SK-N-SH (cell line): ENCODE data around the gene RFPL2. TPM values are rescaled to one million over a fixed set of nuclear protein-coding genes. Genes with fewer than 3 reads are reported as not detected.
A peak's percentile ranks its signal among the peaks of the same experiment; 100 is the strongest.

Source experiments
- CTCF ChIA-PET: fragments of 300-600, 350-600 bp; formaldehyde crosslinking; extraction: SDS; loops from one replicate; lab custom pipeline; 2021; lab: Yijun Ruan, JAX
- POLR2A ChIA-PET: fragments of 350-600 bp; sonication (Branson Sonifier 250); formaldehyde crosslinking; extraction: SDS; loops from one replicate; lab custom pipeline; 2020; ENCODE audit warnings: antibody characterized with exemption, inconsistent platforms; lab: Yijun Ruan, JAX
- DNase-seq: peaks from one replicate; pipeline ENCODE4 v3.0.0; 2012
- H2AFZ ChIP-seq: fragments of 200-600 bp; sonication (generic); 2 replicates; pipeline ENCODE4 v1.8.1; 2016; ENCODE audit warnings: antibody characterized with exemption, mild to moderate bottlenecking, low read depth
- H3F3A ChIP-seq: fragments of 200-600 bp; sonication (generic); replicated peaks from 2 replicates; pipeline ENCODE3; 2016; ENCODE audit warnings: antibody characterized with exemption, mild to moderate bottlenecking; ENCODE audit not compliant: insufficient read depth
- H3K27ac ChIP-seq, 2 experiments: fragments of 200-500 bp in 1 of 2; fragments of 200-600 bp in 1 of 2; sonication (Bioruptor generic) in 1 of 2; sonication (generic), shearing (Covaris generic) in 1 of 2; 2 replicates each; pipeline versions ENCODE4 v1.5.1 to v1.6.1; 2014 to 2016; ENCODE audit warnings: low read depth in 2 of 2, inconsistent platforms in 1 of 2, low read length in 1 of 2, mild to moderate bottlenecking in 1 of 2, mixed read lengths in 1 of 2
- H3K27me3 ChIP-seq: fragments of 200-600 bp; sonication (generic), shearing (Covaris generic); 2 replicates; pipeline ENCODE4 v1.6.1; 2016; ENCODE audit warnings: mixed run types; ENCODE audit not compliant: insufficient read depth
- H3K36me3 ChIP-seq, 2 experiments: fragments of 200-500 bp in 1 of 2; fragments of 200-600 bp in 1 of 2; sonication (Bioruptor generic) in 1 of 2; sonication (generic) in 1 of 2; replicated peaks in 1 of 2; 2 replicates each; pipeline versions ENCODE3 to v1.5.1; 2014 to 2016; ENCODE audit warnings: low read length in 1 of 2, mild to moderate bottlenecking in 1 of 2; ENCODE audit not compliant: insufficient read depth in 2 of 2, control insufficient read depth in 1 of 2
- H3K4me1 ChIP-seq, 2 experiments: fragments of 200-500 bp in 1 of 2; fragments of 200-600 bp in 1 of 2; sonication (Bioruptor generic) in 1 of 2; sonication (generic), shearing (Covaris generic) in 1 of 2; 2 replicates each; pipeline versions ENCODE4 v1.5.1 to v1.6.1; 2014 to 2016; ENCODE audit warnings: low read depth in 1 of 2, low read length in 1 of 2, mixed run types in 1 of 2; ENCODE audit not compliant: insufficient read depth in 2 of 2, control insufficient read depth in 1 of 2
- H3K4me2 ChIP-seq: fragments of 200-600 bp; sonication (generic), shearing (Covaris generic); 2 replicates; pipeline ENCODE4 v1.6.1; 2017; ENCODE audit warnings: mixed run types
- H3K4me3 ChIP-seq, 2 experiments: fragments of 200-500 bp in 1 of 2; fragments of 200-600 bp in 1 of 2; sonication (Bioruptor generic) in 1 of 2; sonication (generic), shearing (Covaris generic) in 1 of 2; 2 replicates each; pipeline versions ENCODE4 v1.5.1 to v1.8.1; 2014 to 2016; ENCODE audit warnings: low read depth in 2 of 2, inconsistent platforms in 1 of 2, low read length in 1 of 2, mild to moderate bottlenecking in 1 of 2, mixed read lengths in 1 of 2, moderate library complexity in 1 of 2
- H3K79me2 ChIP-seq: fragments of 200-600 bp; sonication (generic); 2 replicates; pipeline ENCODE4 v1.8.1; 2017; ENCODE audit warnings: mild to moderate bottlenecking; ENCODE audit not compliant: insufficient read depth
- H3K9ac ChIP-seq: fragments of 200-600 bp; sonication (generic); 2 replicates; pipeline ENCODE4 v1.6.1; 2017; ENCODE audit warnings: mixed run types
- H3K9me2 ChIP-seq: fragments of 200-600 bp; sonication (generic); 2 replicates; pipeline ENCODE4 v1.6.1; 2017; ENCODE audit warnings: mixed run types
- H3K9me3 ChIP-seq: fragments of 200-600 bp; sonication (generic); 2 replicates; pipeline ENCODE4 v1.6.1; 2017; ENCODE audit warnings: mixed run types, mild to moderate bottlenecking, moderate library complexity
- H4K20me1 ChIP-seq: fragments of 200-600 bp; sonication (generic); 2 replicates; pipeline ENCODE4 v1.6.1; 2017; ENCODE audit warnings: mild to moderate bottlenecking, mixed run types; ENCODE audit not compliant: insufficient read depth
- ELF1 ChIP-seq: IDR thresholded peaks from 2 replicates; pipeline ENCODE4 v1.4.0; 2012
- EP300 ChIP-seq, 2 experiments: IDR thresholded peaks; 2 replicates each; pipeline versions ENCODE4 v1.4.0 to v1.6.1; 2012; ENCODE audit warnings: borderline replicate concordance in 1 of 2, low read depth in 1 of 2, low read length in 1 of 2
- GATA2 ChIP-seq: sonication (generic); formaldehyde crosslinking; IDR thresholded peaks from 2 replicates; pipeline ENCODE4 v1.5.0; 2020; ENCODE audit warnings: mild to moderate bottlenecking, missing genetic modification reagents
- MXI1 ChIP-seq: IDR thresholded peaks from 2 replicates; pipeline ENCODE4 v1.6.1; 2012; ENCODE audit warnings: mild to moderate bottlenecking, low read depth, low read length, improper control_type of control experiment
- NFIC ChIP-seq: IDR thresholded peaks from 2 replicates; pipeline ENCODE4 v1.4.0; 2012; ENCODE audit warnings: borderline replicate concordance
- PBX3 ChIP-seq: IDR thresholded peaks from 2 replicates; pipeline ENCODE4; 2012
- POLR2AphosphoS5 ChIP-seq: IDR thresholded peaks from 2 replicates; pipeline ENCODE4 v1.6.1; 2012; ENCODE audit warnings: low read depth, low read length
- RFX5 ChIP-seq: IDR thresholded peaks from 2 replicates; pipeline ENCODE4 v1.6.1; 2012; ENCODE audit warnings: mild to moderate bottlenecking, improper control_type of control experiment, low read length
- RXRA ChIP-seq: IDR thresholded peaks from 2 replicates; pipeline ENCODE4 v1.4.0; 2012; ENCODE audit warnings: low read depth, mild to moderate bottlenecking, borderline replicate concordance
- SIN3A ChIP-seq: IDR thresholded peaks from 2 replicates; pipeline ENCODE4 v1.6.1; 2012; ENCODE audit warnings: low read depth, mild to moderate bottlenecking, low read length, moderate library complexity, borderline replicate concordance
- TCF12 ChIP-seq: IDR thresholded peaks from 2 replicates; pipeline ENCODE4 v1.4.0; 2012
- TEAD4 ChIP-seq: IDR thresholded peaks from 2 replicates; pipeline ENCODE4 v1.4.0; 2012; ENCODE audit warnings: mild to moderate bottlenecking, borderline replicate concordance; ENCODE audit not compliant: insufficient read depth
- YY1 ChIP-seq: IDR thresholded peaks from 2 replicates; pipeline ENCODE4 v1.4.0; 2012; ENCODE audit warnings: low read depth, mild to moderate bottlenecking
- WGBS: methylation state at CpG from one replicate; pipeline ENCODE4 v1.1.6; 2017; ENCODE audit warnings: low lambda C conversion rate; 5-methylcytosine and 5-hydroxymethylcytosine counted together
- polyA plus RNA-seq, 3 experiments: library from polyadenylated mRNA; depleted of rRNA; stranded (reverse); fragments of >200 nt; gene quantifications; 2 replicates each; pipeline ENCODE4 v1.2.3, GENCODE V29; 2012
- TF ChIP-seq, protein P1 (sequence below): IDR thresholded peaks from 2 replicates; pipeline ENCODE4 v1.6.1; 2012; ENCODE audit warnings: mild to moderate bottlenecking, low read depth, low read length, moderate library complexity
- TF ChIP-seq, protein P2 (sequence below): IDR thresholded peaks from 2 replicates; pipeline ENCODE4 v1.4.0; 2012; ENCODE audit warnings: low read depth, borderline replicate concordance
- TF ChIP-seq, protein P3 (sequence below): fragments of 200-600 bp; sonication (generic); IDR thresholded peaks from 2 replicates; pipeline ENCODE4 v1.6.1; 2017; ENCODE audit warnings: antibody characterized with exemption, mild to moderate bottlenecking, moderate library complexity

Gene RFPL2
- polyA plus RNA-seq, 1 of the 3 experiments (the other 2 are of a cell fraction), result 0.05 TPM

DNA sequence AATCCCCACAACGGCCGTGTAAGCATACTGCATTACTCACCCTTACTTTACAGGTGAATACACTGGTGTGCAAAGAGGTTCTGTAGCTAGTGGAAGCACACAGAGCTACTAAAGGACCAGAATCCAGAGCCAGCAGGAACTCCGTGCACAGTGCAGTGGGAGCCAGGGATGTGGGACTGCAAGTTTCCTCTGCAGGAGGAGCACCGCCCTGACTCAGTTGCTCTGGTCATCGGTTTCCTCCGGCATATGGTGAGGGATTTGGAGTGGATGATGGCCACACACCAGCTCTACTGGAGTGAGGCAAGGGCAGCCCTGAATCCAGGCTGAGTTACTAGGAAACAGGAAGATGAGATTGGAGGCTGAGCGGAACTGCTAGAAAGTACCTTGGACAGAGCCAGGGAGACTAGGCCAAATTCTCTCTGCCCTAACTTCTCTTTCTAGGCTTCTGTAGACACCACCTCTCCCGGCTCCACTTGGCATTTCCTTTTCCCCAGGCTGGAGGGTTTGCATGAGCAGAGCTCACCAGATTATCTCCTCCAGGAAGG lies 27.6 kb downstream of the RFPL2 start:
- WGBS, result 62% methylated on average over 5 of the region's 8 CpGs
- Histone ChIP-seq H2AFZ (no peak overlapping the region), H3K9ac (no peak overlapping the region), H3K36me3 (no peaks in the 10 kb centered on the region), H4K20me1 (no peaks in the 10 kb centered on the region), H3K4me1 (peaks cover 0 to 3% of the 10 kb centered on the region in 2 experiments; a peak in 1 of 4 replicates), H3K9me3 (no peaks in the 10 kb centered on the region), H3K9me2 (no peaks in the 10 kb centered on the region), H3K4me3 (no peak overlapping the region), H3F3A (no peaks in the 10 kb centered on the region), H3K4me2 (no peak overlapping the region), H3K79me2 (no peaks in the 10 kb centered on the region), H3K27ac (no peak overlapping the region), H3K27me3 (peaks cover 12% of the 10 kb centered on the region; the same call in 1 of the 2 replicates)
- ChIA-PET POLR2A (no interaction called here), CTCF (interaction anchor here (1.0 kb wide), 1 partner anchor 25 kb away, joined by 6 read pairs; no protein-coding TSS in a partner anchor)
- DNase-seq, result no peak
- TF ChIP-seq RXRA, result no peak
- TF ChIP-seq, protein P1, sequence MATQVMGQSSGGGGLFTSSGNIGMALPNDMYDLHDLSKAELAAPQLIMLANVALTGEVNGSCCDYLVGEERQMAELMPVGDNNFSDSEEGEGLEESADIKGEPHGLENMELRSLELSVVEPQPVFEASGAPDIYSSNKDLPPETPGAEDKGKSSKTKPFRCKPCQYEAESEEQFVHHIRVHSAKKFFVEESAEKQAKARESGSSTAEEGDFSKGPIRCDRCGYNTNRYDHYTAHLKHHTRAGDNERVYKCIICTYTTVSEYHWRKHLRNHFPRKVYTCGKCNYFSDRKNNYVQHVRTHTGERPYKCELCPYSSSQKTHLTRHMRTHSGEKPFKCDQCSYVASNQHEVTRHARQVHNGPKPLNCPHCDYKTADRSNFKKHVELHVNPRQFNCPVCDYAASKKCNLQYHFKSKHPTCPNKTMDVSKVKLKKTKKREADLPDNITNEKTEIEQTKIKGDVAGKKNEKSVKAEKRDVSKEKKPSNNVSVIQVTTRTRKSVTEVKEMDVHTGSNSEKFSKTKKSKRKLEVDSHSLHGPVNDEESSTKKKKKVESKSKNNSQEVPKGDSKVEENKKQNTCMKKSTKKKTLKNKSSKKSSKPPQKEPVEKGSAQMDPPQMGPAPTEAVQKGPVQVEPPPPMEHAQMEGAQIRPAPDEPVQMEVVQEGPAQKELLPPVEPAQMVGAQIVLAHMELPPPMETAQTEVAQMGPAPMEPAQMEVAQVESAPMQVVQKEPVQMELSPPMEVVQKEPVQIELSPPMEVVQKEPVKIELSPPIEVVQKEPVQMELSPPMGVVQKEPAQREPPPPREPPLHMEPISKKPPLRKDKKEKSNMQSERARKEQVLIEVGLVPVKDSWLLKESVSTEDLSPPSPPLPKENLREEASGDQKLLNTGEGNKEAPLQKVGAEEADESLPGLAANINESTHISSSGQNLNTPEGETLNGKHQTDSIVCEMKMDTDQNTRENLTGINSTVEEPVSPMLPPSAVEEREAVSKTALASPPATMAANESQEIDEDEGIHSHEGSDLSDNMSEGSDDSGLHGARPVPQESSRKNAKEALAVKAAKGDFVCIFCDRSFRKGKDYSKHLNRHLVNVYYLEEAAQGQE, result peak; percentile 90

- no peaks in the 10 kb centered on the region for H3K9me2 ChIP-seq
- H3K9ac ChIP-seq, result no peak overlapping the region
- no peaks in the 10 kb centered on the region for H3F3A ChIP-seq
- ChIA-PET CTCF (interaction anchor here (0.6 kb wide), 1 partner anchor 89 kb away, joined by 3 read pairs; no protein-coding TSS in a partner anchor), POLR2A (no interaction called here)
- no peaks in the 10 kb centered on the region for H3K36me3 ChIP-seq
- H3K27ac ChIP-seq, result no peak overlapping the region
- H3K4me2 ChIP-seq, result no peak overlapping the region
- DNase-seq, result peak; percentile 62
- peaks cover 12% of the 10 kb centered on the region; the same call in 1 of the 2 replicates for H3K27me3 ChIP-seq
- TF ChIP-seq NFIC (no peak), MXI1 (no peak), GATA2 (CRISPR knock-in tag) (no peak), POLR2AphosphoS5 (no peak), TCF12 (no peak), ELF1 (no peak), YY1 (no peak), PBX3 (no peak), TEAD4 (no peak), EP300 (IDR thresholded peaks at IDR 0.05; ENCODE audit: borderline replicate concordance in 1 of 2, low read depth in 1 of 2, low read length in 1 of 2) (no peak), SIN3A (no peak), RFX5 (no peak)
- TF ChIP-seq, protein P2, sequence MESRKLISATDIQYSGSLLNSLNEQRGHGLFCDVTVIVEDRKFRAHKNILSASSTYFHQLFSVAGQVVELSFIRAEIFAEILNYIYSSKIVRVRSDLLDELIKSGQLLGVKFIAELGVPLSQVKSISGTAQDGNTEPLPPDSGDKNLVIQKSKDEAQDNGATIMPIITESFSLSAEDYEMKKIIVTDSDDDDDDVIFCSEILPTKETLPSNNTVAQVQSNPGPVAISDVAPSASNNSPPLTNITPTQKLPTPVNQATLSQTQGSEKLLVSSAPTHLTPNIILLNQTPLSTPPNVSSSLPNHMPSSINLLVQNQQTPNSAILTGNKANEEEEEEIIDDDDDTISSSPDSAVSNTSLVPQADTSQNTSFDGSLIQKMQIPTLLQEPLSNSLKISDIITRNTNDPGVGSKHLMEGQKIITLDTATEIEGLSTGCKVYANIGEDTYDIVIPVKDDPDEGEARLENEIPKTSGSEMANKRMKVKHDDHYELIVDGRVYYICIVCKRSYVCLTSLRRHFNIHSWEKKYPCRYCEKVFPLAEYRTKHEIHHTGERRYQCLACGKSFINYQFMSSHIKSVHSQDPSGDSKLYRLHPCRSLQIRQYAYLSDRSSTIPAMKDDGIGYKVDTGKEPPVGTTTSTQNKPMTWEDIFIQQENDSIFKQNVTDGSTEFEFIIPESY, result no peak
- TF ChIP-seq, protein P3, sequence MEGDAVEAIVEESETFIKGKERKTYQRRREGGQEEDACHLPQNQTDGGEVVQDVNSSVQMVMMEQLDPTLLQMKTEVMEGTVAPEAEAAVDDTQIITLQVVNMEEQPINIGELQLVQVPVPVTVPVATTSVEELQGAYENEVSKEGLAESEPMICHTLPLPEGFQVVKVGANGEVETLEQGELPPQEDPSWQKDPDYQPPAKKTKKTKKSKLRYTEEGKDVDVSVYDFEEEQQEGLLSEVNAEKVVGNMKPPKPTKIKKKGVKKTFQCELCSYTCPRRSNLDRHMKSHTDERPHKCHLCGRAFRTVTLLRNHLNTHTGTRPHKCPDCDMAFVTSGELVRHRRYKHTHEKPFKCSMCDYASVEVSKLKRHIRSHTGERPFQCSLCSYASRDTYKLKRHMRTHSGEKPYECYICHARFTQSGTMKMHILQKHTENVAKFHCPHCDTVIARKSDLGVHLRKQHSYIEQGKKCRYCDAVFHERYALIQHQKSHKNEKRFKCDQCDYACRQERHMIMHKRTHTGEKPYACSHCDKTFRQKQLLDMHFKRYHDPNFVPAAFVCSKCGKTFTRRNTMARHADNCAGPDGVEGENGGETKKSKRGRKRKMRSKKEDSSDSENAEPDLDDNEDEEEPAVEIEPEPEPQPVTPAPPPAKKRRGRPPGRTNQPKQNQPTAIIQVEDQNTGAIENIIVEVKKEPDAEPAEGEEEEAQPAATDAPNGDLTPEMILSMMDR, result no peak
- 30% methylated on average over 31 of the region's 73 CpGs for WGBS
- H3K79me2 ChIP-seq, result no peaks in the 10 kb centered on the region
- H4K20me1 ChIP-seq, result no peaks in the 10 kb centered on the region
- peaks cover 0 to 3% of the 10 kb centered on the region in 2 experiments; a peak in 1 of 4 replicates for H3K4me1 ChIP-seq
- H3K4me3 ChIP-seq, result peak overlapping the region in 1 of 2 experiments; percentile 22; a peak in 1 of 4 replicates
- no peak overlapping the region for H2AFZ ChIP-seq
- no peaks in the 10 kb centered on the region for H3K9me3 ChIP-seq
Observed at GRCh38 chr22:32175683-32176644, 28.9 kb downstream of the RFPL2 start.
